Mucosa of stomach (tissue), 1 donor: Measurements from ENCODE around the gene RTL9.

ENCODE experiments used
- H3K27me3 ChIP-seq: one replicate; pipeline ENCODE4 v1.7.0; 2013; ENCODE audit warnings: mild to moderate bottlenecking, low read length; ENCODE audit not compliant: control insufficient read depth, insufficient read depth
- H3K36me3 ChIP-seq: one replicate; pipeline ENCODE4 v1.7.0; 2013; ENCODE audit warnings: low read length; ENCODE audit not compliant: control insufficient read depth, insufficient read depth
- H3K4me1 ChIP-seq: one replicate; pipeline ENCODE4 v1.7.0; 2013; ENCODE audit warnings: mild to moderate bottlenecking, low read length; ENCODE audit not compliant: control insufficient read depth, insufficient read depth
- H3K4me3 ChIP-seq: one replicate; pipeline ENCODE4 v1.7.0; 2013; ENCODE audit warnings: low read length
- H3K9ac ChIP-seq: one replicate; pipeline ENCODE4 v1.7.0; 2013; ENCODE audit warnings: mild to moderate bottlenecking, low read length, moderate library complexity
- H3K9me3 ChIP-seq: one replicate; pipeline ENCODE4 v1.7.0; 2013; ENCODE audit warnings: mild to moderate bottlenecking, low read length, moderate library complexity; ENCODE audit not compliant: control insufficient read depth
- donor health status: Pancreatic carcinoma.

Gene RTL9

GRCh38 chrX:110358548-110358947 lies at the start of gene RTL9:
RTL9 (plus strand) TSS chrX:110358848; CDS start chrX:110450618, 91,770 bp downstream.
- Histone ChIP-seq H3K9me3 (no peaks in the 10 kb centered on the region), H3K36me3 (no peaks in the 10 kb centered on the region), H3K4me3 (no peak within 1 kb of the TSS), H3K27me3 (no peaks in the 10 kb centered on the region), H3K4me1 (peaks cover 6% of the 10 kb centered on the region), H3K9ac (no peak within 1 kb of the TSS)

DNA sequence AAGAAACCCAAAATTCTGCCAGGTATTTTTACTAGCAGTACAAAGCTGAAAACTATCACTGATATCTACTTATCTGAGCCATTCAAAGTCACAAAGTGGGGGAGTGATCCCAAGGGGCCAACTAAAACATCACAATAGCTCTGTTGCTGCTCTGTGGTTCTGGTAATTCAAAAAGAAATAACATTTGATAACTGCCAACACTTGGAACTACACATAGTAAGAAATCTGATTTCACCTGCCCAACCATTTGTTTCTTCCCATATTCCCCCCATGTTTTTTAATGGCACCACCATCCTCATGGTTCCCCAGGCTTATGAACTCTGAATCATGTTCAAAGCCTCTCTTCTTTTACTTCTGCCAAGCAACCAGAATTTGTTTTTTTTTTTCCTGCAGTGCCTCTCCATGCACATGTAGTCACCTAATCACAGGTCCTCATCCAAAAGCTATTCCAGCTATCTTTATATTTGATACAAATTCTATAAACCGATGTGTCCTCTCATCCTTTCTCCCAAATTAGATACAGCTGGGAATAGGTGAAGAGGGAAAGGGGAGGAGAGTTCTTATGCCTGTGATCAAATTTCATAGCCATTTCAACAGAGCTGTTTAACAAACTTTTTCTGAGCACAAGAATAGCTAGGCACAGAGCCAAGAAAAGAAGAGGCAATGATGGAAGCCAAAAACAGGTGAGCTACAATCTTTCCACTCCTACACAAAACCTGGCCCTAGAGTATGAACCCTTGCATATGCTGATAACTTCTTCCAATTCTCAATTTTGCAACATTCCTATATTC lies 48.5 kb upstream of the RTL9 start:
- Histone ChIP-seq H3K9ac (no peak overlapping the region), H3K27me3 (no peaks in the 10 kb centered on the region), H3K4me3 (no peak overlapping the region), H3K9me3 (no peaks in the 10 kb centered on the region), H3K36me3 (no peaks in the 10 kb centered on the region), H3K4me1 (no peaks in the 10 kb centered on the region)

- no peaks in the 10 kb centered on the region for H3K36me3 ChIP-seq
Measured at GRCh38 chrX:110310896-110311295, 47.8 kb upstream of the RTL9 start.

GRCh38 chrX:110311437-110312230 lies 47.0 kb upstream of the RTL9 start:
- H3K9me3 ChIP-seq: no peaks in the 10 kb centered on the region
- no peak overlapping the region for H3K4me3 ChIP-seq
- H3K36me3 ChIP-seq: no peaks in the 10 kb centered on the region
- H3K4me1 ChIP-seq: no peaks in the 10 kb centered on the region
- no peak overlapping the region for H3K9ac ChIP-seq
- no peaks in the 10 kb centered on the region for H3K27me3 ChIP-seq

More at GRCh38 chrX:110310896-110311295, 47.8 kb upstream of the RTL9 start:
- Histone ChIP-seq H3K9ac (no peak overlapping the region), H3K4me3 (no peak overlapping the region), H3K4me1 (no peaks in the 10 kb centered on the region), H3K9me3 (no peaks in the 10 kb centered on the region), H3K27me3 (no peaks in the 10 kb centered on the region)

- Histone ChIP-seq H3K4me1 (peaks cover 4% of the 10 kb centered on the region), H3K36me3 (no peaks in the 10 kb centered on the region), H3K4me3 (no peak overlapping the region), H3K9me3 (no peaks in the 10 kb centered on the region), H3K27me3 (no peaks in the 10 kb centered on the region), H3K9ac (no peak overlapping the region)
Measured at GRCh38 chrX:110315551-110315950, 43.1 kb upstream of the RTL9 start.

- Histone ChIP-seq H3K27me3 (no peaks in the 10 kb centered on the region), H3K36me3 (no peaks in the 10 kb centered on the region), H3K9me3 (no peaks in the 10 kb centered on the region), H3K4me3 (peak overlapping the region; percentile 78), H3K9ac (peak overlapping the region; percentile 81), H3K4me1 (peaks cover 4% of the 10 kb centered on the region)
Measured at GRCh38 chrX:110316351-110317060, 42.1 kb upstream of the RTL9 start.

DNA sequence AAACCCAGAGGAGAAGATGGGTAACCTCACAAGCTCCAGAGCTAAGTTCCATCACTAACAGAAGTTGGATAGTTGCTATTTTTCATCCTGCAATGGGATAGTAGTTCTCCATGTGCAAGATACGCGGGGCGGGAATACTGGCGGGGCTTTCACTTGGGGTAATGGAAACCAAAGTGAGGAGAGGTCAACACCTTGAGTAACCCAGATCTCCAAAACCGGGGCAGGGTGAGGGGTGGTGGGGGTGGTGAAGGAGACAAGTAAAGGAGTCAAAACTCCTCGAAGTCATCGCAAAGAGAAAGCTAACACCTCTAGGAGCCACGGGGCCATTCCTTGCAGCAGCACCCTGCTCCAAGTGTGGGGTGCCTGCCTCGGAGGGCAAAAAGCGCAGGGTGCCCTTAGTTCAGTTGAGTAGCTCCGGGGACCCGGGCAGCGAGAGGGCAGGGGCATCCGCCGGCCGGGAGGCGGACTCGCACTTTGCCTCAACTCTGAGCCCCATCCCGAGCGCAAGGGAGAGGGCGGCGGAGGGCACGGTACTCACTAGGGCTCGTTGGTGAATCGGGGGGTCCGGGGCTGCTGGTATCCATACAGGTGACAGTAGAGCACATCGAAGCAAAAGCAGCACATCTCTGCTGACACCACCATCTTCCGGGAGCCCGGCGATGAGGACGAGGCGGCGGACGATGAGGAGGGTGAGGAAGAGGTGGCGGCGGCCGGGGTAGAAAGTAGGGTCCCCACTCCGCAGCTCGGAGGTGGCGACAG lies 41.4 kb upstream of the RTL9 start:
- H3K9ac ChIP-seq: peak overlapping the region; percentile 81
- peak overlapping the region; percentile 78 for H3K4me3 ChIP-seq
- no peaks in the 10 kb centered on the region for H3K9me3 ChIP-seq

DNA sequence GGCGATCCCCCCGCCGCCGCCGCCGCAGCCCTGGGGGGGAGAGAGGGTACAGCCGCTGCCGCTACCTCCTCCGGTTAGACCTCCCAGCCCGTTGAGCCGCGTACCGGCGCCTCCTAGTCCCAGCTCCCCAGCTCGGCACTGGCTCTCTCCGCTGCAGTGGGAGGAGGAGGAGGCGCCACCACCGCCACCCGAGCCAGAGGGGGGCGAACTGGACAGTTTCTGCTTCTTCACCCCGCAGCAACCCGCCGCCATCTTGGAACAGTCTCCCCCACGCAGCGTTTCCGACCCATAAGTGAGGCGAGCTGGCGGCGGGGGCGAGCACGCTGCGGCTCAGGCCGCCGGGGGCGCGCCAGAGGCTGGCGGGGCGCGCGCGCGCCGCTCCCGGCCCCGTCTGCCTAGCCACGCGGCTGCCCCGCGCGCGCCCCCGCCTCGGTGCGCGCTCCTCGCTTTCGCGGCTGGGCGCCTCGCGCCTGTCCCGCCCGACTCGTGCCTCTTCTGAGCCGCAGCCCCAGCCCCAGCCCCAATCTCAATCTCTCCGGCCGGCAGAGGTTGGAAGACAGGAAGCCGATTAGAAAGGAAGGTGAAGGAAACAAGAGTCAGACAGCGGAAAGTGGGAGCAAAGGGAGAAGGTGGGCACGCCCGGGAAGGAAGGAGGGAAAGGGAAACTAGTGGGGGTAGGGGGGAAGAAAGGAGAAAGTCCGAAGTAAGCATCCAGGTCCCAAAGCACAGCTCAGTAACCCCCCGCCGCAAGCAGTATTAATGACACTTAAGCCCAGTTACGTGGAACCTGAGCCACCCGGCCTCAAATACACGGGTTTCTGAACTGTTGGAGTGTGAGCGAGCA lies 40.6 kb upstream of the RTL9 start, which contains the start of gene AMMECR1:
Gene AMMECR1, minus strand, starts transcription at position 266 of the 844 bp plus-strand sequence. Its CDS starts 14 bp downstream, at position 252.
- H3K36me3 ChIP-seq: no peaks in the 10 kb centered on the region
- peak within 1 kb of the TSS; percentile 78 for H3K4me3 ChIP-seq
- H3K9me3 ChIP-seq: no peaks in the 10 kb centered on the region
- H3K27me3 ChIP-seq: no peaks in the 10 kb centered on the region
- peak within 1 kb of the TSS; percentile 94 for H3K9ac ChIP-seq
- peaks cover 4% of the 10 kb centered on the region for H3K4me1 ChIP-seq

More for the DNA sequence above, 41.4 kb upstream of the RTL9 start:
- no peaks in the 10 kb centered on the region for H3K36me3 ChIP-seq
- peaks cover 4% of the 10 kb centered on the region for H3K4me1 ChIP-seq
- H3K27me3 ChIP-seq: no peaks in the 10 kb centered on the region

- Histone ChIP-seq H3K9me3 (no peaks in the 10 kb centered on the region), H3K9ac (peak overlapping the region; percentile 94), H3K36me3 (no peaks in the 10 kb centered on the region), H3K4me1 (peaks cover 4% of the 10 kb centered on the region), H3K4me3 (peak overlapping the region; percentile 67), H3K27me3 (no peaks in the 10 kb centered on the region)
Measured at GRCh38 chrX:110318664-110318968, 40.0 kb upstream of the RTL9 start.

DNA sequence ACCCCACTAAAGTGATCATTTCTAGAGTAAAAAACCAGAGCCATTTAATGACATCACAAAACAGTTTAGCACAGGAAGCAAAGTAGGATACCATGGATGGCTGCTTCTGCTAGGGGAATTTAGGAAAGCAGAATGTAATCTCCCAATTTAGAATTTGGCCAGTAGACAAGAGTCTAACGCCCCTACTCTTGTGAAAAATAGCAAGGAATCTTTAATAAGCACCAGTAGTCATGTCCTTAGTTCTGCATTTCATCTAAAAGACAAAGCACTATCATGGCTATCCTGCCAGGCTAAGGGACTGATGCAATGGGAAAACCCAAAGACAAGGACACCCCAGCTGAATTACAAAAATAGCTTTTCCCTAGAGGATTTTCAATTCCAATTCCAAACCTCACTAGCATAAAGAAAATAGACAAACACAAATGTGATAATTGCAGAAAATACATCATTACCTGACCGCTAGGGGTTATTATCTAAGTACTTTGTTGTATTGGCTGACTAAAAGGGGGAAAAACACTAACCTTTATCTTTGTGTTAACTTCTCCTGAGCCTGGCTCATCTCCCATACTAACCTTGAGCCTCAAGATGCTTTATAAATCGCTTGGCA lies 38.2 kb upstream of the RTL9 start:
- H3K27me3 ChIP-seq: no peaks in the 10 kb centered on the region
- H3K4me1 ChIP-seq: peaks cover 4% of the 10 kb centered on the region
- H3K9me3 ChIP-seq: no peaks in the 10 kb centered on the region
- no peak overlapping the region for H3K4me3 ChIP-seq
- no peaks in the 10 kb centered on the region for H3K36me3 ChIP-seq
- no peak overlapping the region for H3K9ac ChIP-seq
